HEK293 (cell line): Measurements from ENCODE around the gene CLK2.

Experiments used
- IKZF3 ChIP-seq: fragments of 450-650 bp; IDR thresholded peaks from 2 replicates; pipeline ENCODE4 v1.5.0; 2018; ENCODE audit warnings: missing biosample characterization, mild to moderate bottlenecking, missing genetic modification characterization, moderate library complexity
- MZF1 ChIP-seq: fragments of 450-650 bp; formaldehyde crosslinking; IDR thresholded peaks from 2 replicates; pipeline ENCODE4 v1.5.1; 2017; ENCODE audit warnings: missing biosample characterization, missing genetic modification characterization, borderline replicate concordance
- OVOL3 ChIP-seq: fragments of 450-650 bp; formaldehyde crosslinking; IDR thresholded peaks from 2 replicates; pipeline ENCODE4 v1.5.1; 2016; ENCODE audit warnings: missing biosample characterization, missing genetic modification characterization
- RBAK ChIP-seq: fragments of 450-650 bp; formaldehyde crosslinking; IDR thresholded peaks from 2 replicates; pipeline ENCODE4 v1.5.1; 2016; ENCODE audit warnings: missing biosample characterization, missing genetic modification characterization
- SETDB1 ChIP-seq: IDR thresholded peaks from one replicate; pipeline ENCODE4 v1.6.1; 2017; ENCODE audit warnings: mild to moderate bottlenecking, low read length, moderate library complexity, mixed read lengths; ENCODE audit not compliant: insufficient read length
- WT1 ChIP-seq: fragments of 450-650 bp; formaldehyde crosslinking; IDR thresholded peaks from 2 replicates; pipeline ENCODE4 v1.5.1; 2016; ENCODE audit warnings: missing biosample characterization, missing genetic modification characterization
- ZBTB20 ChIP-seq: fragments of 450-650 bp; formaldehyde crosslinking; IDR thresholded peaks from 2 replicates; pipeline ENCODE4 v1.5.1; 2016; ENCODE audit warnings: missing biosample characterization, missing genetic modification characterization
- ZNF112 ChIP-seq: fragments of 450-650 bp; formaldehyde crosslinking; IDR thresholded peaks from 2 replicates; pipeline ENCODE4 v1.5.0; 2017; ENCODE audit warnings: missing biosample characterization, missing genetic modification characterization
- ZNF121 ChIP-seq: fragments of 450-650 bp; formaldehyde crosslinking; IDR thresholded peaks from 2 replicates; pipeline ENCODE4 v1.5.1; 2016; ENCODE audit warnings: missing biosample characterization, missing genetic modification characterization
- ZNF16 ChIP-seq: fragments of 450-650 bp; formaldehyde crosslinking; IDR thresholded peaks from 2 replicates; pipeline ENCODE4 v1.5.1; 2016; ENCODE audit warnings: low read depth, missing biosample characterization, missing genetic modification characterization
- ZNF169 ChIP-seq: fragments of 450-650 bp; formaldehyde crosslinking; IDR thresholded peaks from 2 replicates; pipeline ENCODE4 v1.5.1; 2016; ENCODE audit warnings: missing biosample characterization, missing genetic modification characterization
- ZNF174 ChIP-seq: fragments of 450-650 bp; formaldehyde crosslinking; IDR thresholded peaks from 2 replicates; pipeline ENCODE4 v1.5.0; 2017; ENCODE audit warnings: missing biosample characterization, mild to moderate bottlenecking, missing genetic modification characterization
- ZNF2 ChIP-seq: fragments of 450-650 bp; formaldehyde crosslinking; IDR thresholded peaks from 2 replicates; pipeline ENCODE4 v1.5.1; 2016; ENCODE audit warnings: missing biosample characterization, missing genetic modification characterization
- ZNF335 ChIP-seq: fragments of 450-650 bp; formaldehyde crosslinking; conservative IDR thresholded peaks from 2 replicates; pipeline ENCODE4 v1.5.1; 2016; ENCODE audit warnings: missing biosample characterization, missing genetic modification characterization
- ZNF37A ChIP-seq: fragments of 450-650 bp; IDR thresholded peaks from 2 replicates; pipeline ENCODE4 v1.5.1; 2018; ENCODE audit warnings: missing biosample characterization, missing genetic modification characterization
- ZNF391 ChIP-seq: fragments of 450-650 bp; formaldehyde crosslinking; IDR thresholded peaks from 2 replicates; pipeline ENCODE4 v1.5.1; 2016; ENCODE audit warnings: low read depth, missing biosample characterization, missing genetic modification characterization, borderline replicate concordance
- ZNF510 ChIP-seq: fragments of 450-650 bp; formaldehyde crosslinking; IDR thresholded peaks from 2 replicates; pipeline ENCODE4 v1.5.1; 2018; ENCODE audit warnings: mild to moderate bottlenecking, missing genetic modification characterization, missing biosample characterization; ENCODE audit not compliant: insufficient replicate concordance
- ZNF529 ChIP-seq: fragments of 450-650 bp; formaldehyde crosslinking; IDR thresholded peaks from 2 replicates; pipeline ENCODE4 v1.5.1; 2017; ENCODE audit warnings: missing genetic modification characterization, missing biosample characterization; ENCODE audit not compliant: insufficient replicate concordance
- ZNF571 ChIP-seq: fragments of 450-650 bp; formaldehyde crosslinking; IDR thresholded peaks from 2 replicates; pipeline ENCODE4 v1.5.0; 2017; ENCODE audit warnings: missing biosample characterization, missing genetic modification characterization
- ZNF621 ChIP-seq: fragments of 450-650 bp; formaldehyde crosslinking; IDR thresholded peaks from 2 replicates; pipeline ENCODE4 v1.5.1; 2017; ENCODE audit warnings: missing biosample characterization, missing genetic modification characterization
- ZNF626 ChIP-seq: fragments of 450-650 bp; sonication (Bioruptor Pico); formaldehyde crosslinking; IDR thresholded peaks from 2 replicates; pipeline ENCODE4 v1.5.1; 2018; ENCODE audit warnings: missing biosample characterization, missing genetic modification characterization, inconsistent platforms
- ZSCAN16 ChIP-seq: fragments of 450-650 bp; formaldehyde crosslinking; IDR thresholded peaks from 2 replicates; pipeline ENCODE4 v1.5.1; 2016; ENCODE audit warnings: missing biosample characterization, missing genetic modification characterization
- TF ChIP-seq, protein P1 (sequence below): IDR thresholded peaks from 2 replicates; pipeline ENCODE4 v1.6.1; 2011; ENCODE audit warnings: mild to moderate bottlenecking, low read depth, low read length, borderline replicate concordance
- TF ChIP-seq, protein P2 (sequence below): fragments of 450-650 bp; formaldehyde crosslinking; IDR thresholded peaks from 2 replicates; pipeline ENCODE4 v1.5.1; 2016; ENCODE audit warnings: missing biosample characterization, missing genetic modification characterization
- TF ChIP-seq, protein P3 (sequence below): fragments of 450-650 bp; formaldehyde crosslinking; IDR thresholded peaks from 2 replicates; pipeline ENCODE4 v1.5.1; 2017; ENCODE audit warnings: missing biosample characterization, missing genetic modification characterization
- TF ChIP-seq, protein P4 (sequence below): fragments of 450-650 bp; formaldehyde crosslinking; IDR thresholded peaks from 2 replicates; pipeline ENCODE4 v1.5.1; 2016; ENCODE audit warnings: missing biosample characterization, missing genetic modification characterization
- TF ChIP-seq, protein P5 (sequence below): fragments of 450-650 bp; formaldehyde crosslinking; optimal IDR thresholded peaks from 2 replicates; pipeline ENCODE3; 2016; ENCODE audit warnings: missing biosample characterization, mild to moderate bottlenecking, missing genetic modification characterization
- TF ChIP-seq, protein P6 (sequence below): fragments of 450-650 bp; formaldehyde crosslinking; IDR thresholded peaks from 2 replicates; pipeline ENCODE4 v1.5.1; 2016; ENCODE audit warnings: missing biosample characterization, missing genetic modification characterization

Gene CLK2

DNA sequence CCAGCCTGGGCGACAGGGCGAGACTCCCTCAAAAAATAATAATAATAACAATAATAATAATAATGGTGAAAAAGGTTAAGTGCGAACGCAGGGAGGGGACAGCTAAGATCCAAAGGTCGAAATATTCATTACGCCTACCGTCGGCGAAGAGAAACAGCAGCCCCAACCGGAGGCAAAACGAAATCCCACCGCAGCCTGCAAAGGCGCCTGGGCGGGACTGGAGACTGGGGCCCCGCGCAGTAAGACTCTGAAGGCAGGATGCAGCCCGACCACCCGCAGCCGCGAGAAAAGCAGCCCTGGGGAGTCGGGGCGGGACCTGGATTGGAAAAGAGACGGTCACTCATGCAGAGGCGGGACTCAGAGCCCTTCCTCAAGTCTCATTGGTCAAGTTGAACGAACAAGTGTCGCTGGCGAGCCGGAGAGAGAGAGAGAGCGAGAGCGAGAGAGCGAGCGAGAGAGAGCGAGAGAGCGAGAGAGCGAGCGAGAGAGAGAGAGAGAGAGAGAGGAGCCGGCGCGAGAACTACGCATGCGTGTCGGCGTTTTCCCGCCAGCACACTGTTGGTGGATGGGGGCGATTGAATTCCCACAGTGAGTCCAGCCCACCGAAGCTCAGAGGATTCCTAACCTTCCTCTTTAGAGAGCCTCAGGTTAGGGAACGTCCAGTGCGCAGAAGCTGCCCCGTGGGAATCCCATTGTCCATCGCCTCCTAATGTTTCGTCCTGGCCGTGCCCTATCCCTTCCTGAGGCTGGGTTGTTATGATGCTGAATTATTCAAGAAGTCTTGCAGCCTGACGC is 28.7 kb downstream of the CLK2 start (continued):
- TF ChIP-seq SETDB1 (no peak), ZNF626 (no peak; the same call in 1 of the 2 replicates), ZNF37A (tag by site-specific recombination) (no peak), ZNF510 (no peak), ZSCAN16 (tag by site-specific recombination) (peak; percentile 95), ZNF16 (tag by site-specific recombination) (no peak), ZNF169 (tag by site-specific recombination) (peak; percentile 94), MZF1 (peak; percentile 79; the same call in 1 of the 2 replicates), OVOL3 (tag by site-specific recombination) (peak; percentile 99), WT1 (tag by site-specific recombination) (peak; percentile 88), ZNF174 (no peak), IKZF3 (tag by site-specific recombination) (peak; percentile 98), ZNF621 (peak; percentile 83; the same call in 1 of the 2 replicates), ZNF529 (tag by site-specific recombination) (no peak), ZBTB20 (peak; percentile 88; the same call in 1 of the 2 replicates), ZNF112 (tag by site-specific recombination) (no peak), ZNF391 (tag by site-specific recombination) (peak; percentile 100), ZNF121 (tag by site-specific recombination) (peak; percentile 99), ZNF571 (tag by site-specific recombination) (no peak), ZNF2 (peak; percentile 100), RBAK (tag by site-specific recombination) (peak; percentile 92), ZNF335 (tag by site-specific recombination) (peak; percentile 83)
- TF ChIP-seq, protein P1, sequence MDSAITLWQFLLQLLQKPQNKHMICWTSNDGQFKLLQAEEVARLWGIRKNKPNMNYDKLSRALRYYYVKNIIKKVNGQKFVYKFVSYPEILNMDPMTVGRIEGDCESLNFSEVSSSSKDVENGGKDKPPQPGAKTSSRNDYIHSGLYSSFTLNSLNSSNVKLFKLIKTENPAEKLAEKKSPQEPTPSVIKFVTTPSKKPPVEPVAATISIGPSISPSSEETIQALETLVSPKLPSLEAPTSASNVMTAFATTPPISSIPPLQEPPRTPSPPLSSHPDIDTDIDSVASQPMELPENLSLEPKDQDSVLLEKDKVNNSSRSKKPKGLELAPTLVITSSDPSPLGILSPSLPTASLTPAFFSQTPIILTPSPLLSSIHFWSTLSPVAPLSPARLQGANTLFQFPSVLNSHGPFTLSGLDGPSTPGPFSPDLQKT, result no peak
- TF ChIP-seq, protein P2, sequence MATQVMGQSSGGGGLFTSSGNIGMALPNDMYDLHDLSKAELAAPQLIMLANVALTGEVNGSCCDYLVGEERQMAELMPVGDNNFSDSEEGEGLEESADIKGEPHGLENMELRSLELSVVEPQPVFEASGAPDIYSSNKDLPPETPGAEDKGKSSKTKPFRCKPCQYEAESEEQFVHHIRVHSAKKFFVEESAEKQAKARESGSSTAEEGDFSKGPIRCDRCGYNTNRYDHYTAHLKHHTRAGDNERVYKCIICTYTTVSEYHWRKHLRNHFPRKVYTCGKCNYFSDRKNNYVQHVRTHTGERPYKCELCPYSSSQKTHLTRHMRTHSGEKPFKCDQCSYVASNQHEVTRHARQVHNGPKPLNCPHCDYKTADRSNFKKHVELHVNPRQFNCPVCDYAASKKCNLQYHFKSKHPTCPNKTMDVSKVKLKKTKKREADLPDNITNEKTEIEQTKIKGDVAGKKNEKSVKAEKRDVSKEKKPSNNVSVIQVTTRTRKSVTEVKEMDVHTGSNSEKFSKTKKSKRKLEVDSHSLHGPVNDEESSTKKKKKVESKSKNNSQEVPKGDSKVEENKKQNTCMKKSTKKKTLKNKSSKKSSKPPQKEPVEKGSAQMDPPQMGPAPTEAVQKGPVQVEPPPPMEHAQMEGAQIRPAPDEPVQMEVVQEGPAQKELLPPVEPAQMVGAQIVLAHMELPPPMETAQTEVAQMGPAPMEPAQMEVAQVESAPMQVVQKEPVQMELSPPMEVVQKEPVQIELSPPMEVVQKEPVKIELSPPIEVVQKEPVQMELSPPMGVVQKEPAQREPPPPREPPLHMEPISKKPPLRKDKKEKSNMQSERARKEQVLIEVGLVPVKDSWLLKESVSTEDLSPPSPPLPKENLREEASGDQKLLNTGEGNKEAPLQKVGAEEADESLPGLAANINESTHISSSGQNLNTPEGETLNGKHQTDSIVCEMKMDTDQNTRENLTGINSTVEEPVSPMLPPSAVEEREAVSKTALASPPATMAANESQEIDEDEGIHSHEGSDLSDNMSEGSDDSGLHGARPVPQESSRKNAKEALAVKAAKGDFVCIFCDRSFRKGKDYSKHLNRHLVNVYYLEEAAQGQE (tag by site-specific recombination), result peak; percentile 88
- TF ChIP-seq, protein P3, sequence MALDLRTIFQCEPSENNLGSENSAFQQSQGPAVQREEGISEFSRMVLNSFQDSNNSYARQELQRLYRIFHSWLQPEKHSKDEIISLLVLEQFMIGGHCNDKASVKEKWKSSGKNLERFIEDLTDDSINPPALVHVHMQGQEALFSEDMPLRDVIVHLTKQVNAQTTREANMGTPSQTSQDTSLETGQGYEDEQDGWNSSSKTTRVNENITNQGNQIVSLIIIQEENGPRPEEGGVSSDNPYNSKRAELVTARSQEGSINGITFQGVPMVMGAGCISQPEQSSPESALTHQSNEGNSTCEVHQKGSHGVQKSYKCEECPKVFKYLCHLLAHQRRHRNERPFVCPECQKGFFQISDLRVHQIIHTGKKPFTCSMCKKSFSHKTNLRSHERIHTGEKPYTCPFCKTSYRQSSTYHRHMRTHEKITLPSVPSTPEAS, result peak; percentile 90
- TF ChIP-seq, protein P4, sequence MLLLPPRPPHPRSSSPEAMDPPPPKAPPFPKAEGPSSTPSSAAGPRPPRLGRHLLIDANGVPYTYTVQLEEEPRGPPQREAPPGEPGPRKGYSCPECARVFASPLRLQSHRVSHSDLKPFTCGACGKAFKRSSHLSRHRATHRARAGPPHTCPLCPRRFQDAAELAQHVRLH (tag by site-specific recombination), result peak; percentile 100
- TF ChIP-seq, protein P5, sequence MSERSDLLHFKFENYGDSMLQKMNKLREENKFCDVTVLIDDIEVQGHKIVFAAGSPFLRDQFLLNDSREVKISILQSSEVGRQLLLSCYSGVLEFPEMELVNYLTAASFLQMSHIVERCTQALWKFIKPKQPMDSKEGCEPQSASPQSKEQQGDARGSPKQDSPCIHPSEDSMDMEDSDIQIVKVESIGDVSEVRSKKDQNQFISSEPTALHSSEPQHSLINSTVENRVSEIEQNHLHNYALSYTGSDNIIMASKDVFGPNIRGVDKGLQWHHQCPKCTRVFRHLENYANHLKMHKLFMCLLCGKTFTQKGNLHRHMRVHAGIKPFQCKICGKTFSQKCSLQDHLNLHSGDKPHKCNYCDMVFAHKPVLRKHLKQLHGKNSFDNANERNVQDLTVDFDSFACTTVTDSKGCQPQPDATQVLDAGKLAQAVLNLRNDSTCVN (tag by site-specific recombination), result peak; percentile 97
- TF ChIP-seq, protein P6, sequence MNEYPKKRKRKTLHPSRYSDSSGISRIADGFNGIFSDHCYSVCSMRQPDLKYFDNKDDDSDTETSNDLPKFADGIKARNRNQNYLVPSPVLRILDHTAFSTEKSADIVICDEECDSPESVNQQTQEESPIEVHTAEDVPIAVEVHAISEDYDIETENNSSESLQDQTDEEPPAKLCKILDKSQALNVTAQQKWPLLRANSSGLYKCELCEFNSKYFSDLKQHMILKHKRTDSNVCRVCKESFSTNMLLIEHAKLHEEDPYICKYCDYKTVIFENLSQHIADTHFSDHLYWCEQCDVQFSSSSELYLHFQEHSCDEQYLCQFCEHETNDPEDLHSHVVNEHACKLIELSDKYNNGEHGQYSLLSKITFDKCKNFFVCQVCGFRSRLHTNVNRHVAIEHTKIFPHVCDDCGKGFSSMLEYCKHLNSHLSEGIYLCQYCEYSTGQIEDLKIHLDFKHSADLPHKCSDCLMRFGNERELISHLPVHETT, result peak; percentile 100
